Activated T-helper 1 cell treated with anti-CD3 and anti-CD28 coated beads, Interleukin-12 subunit alpha, Interleukin-12 subunit beta, Interleukin-2, Interleukin-4 antibody, amounts not matched to agents 30 ng/mL and 10 ng/mL and 1 ng/mL, durations not matched to agents 14 hours and 24 hours and 36 hours (primary cell): Measurements from ENCODE around the gene YWHAG. TPM values are rescaled to one million over a fixed set of nuclear protein-coding genes. Genes with fewer than 3 reads are reported as not detected.
"Not testable (repeated sequence)": the region's sequence is repeated elsewhere in the genome, so short reads cannot be mapped to it uniquely, and the experiment has no call there.

ENCODE experiments used
- DNase-seq: peaks from one replicate; pipeline ENCODE4 v3.0.0; 2021; ENCODE audit warnings: low spot score
- H3K27ac Mint-ChIP-seq: one replicate; pipeline ENCODE4 v1.8.0; 2021; ENCODE audit warnings: mild to moderate bottlenecking, mixed read lengths
- H3K27me3 Mint-ChIP-seq: one replicate; pipeline ENCODE4 v1.8.0; 2022; ENCODE audit warnings: mild to moderate bottlenecking, moderate library complexity, mixed read lengths; ENCODE audit not compliant: insufficient read depth
- H3K36me3 Mint-ChIP-seq: one replicate; pipeline ENCODE4 v1.8.0; 2021; ENCODE audit warnings: low read depth, mixed read lengths
- H3K4me1 Mint-ChIP-seq: one replicate; pipeline ENCODE4 v1.8.0; 2021; ENCODE audit warnings: low read depth, mixed read lengths
- H3K4me3 Mint-ChIP-seq: one replicate; pipeline ENCODE4 v1.8.0; 2021; ENCODE audit warnings: mild to moderate bottlenecking, moderate library complexity, mixed read lengths
- H3K9me3 Mint-ChIP-seq: one replicate; pipeline ENCODE4 v1.8.0; 2021; ENCODE audit warnings: mixed read lengths
- intact Hi-C: fragments of 100-400 bp; cut with micrococcal nuclease; formaldehyde crosslinking; loops from one replicate; pipeline ENCODE4 v1.15.1; 2024
- total RNA-seq: library from RNA; stranded (reverse); gene quantifications from 2 replicates; pipeline ENCODE4 v1.2.3, GENCODE V29; 2022

Gene YWHAG
- total RNA-seq, 1 donor from 2014 or later = 165 TPM

- Mint-ChIP-seq H3K4me3 (no peak overlapping the region), H3K4me1 (peaks cover 52% of the 10 kb centered on the region), H3K36me3 (peaks cover 33% of the 10 kb centered on the region), H3K27me3 (no peaks in the 10 kb centered on the region), H3K27ac (no peak overlapping the region), H3K9me3 (no peaks in the 10 kb centered on the region)
- no peak for DNase-seq
- intact Hi-C loops = no loop called here
Observed at GRCh38 chr7:76338298-76339084, 20.3 kb downstream of the YWHAG start.

- peaks cover 46% of the 10 kb centered on the region for H3K4me1 Mint-ChIP-seq
- H3K9me3 Mint-ChIP-seq = no peaks in the 10 kb centered on the region
- no peaks in the 10 kb centered on the region for H3K27me3 Mint-ChIP-seq
- intact Hi-C loops = no loop called here
- H3K27ac Mint-ChIP-seq = no peak overlapping the region
- H3K4me3 Mint-ChIP-seq = no peak overlapping the region
- no peak for DNase-seq
- H3K36me3 Mint-ChIP-seq = peaks cover 24% of the 10 kb centered on the region
Observed at GRCh38 chr7:76337147-76337546, 21.6 kb downstream of the YWHAG start.

- intact Hi-C loops = no loop called here
- no peak overlapping the region for H3K27ac Mint-ChIP-seq
- H3K4me3 Mint-ChIP-seq = no peak overlapping the region
- DNase-seq = no peak
- no peaks in the 10 kb centered on the region for H3K27me3 Mint-ChIP-seq
- H3K9me3 Mint-ChIP-seq = no peaks in the 10 kb centered on the region
- peaks cover 24% of the 10 kb centered on the region for H3K36me3 Mint-ChIP-seq
- H3K4me1 Mint-ChIP-seq = peaks cover 36% of the 10 kb centered on the region
Observed at GRCh38 chr7:76336094-76336493, 22.7 kb downstream of the YWHAG start.

GRCh38 chr7:76335417-76335816 lies 23.4 kb downstream of the YWHAG start:
- H3K4me1 Mint-ChIP-seq = peaks cover 32% of the 10 kb centered on the region
- DNase-seq, H3K4me3 Mint-ChIP-seq, H3K9me3 Mint-ChIP-seq, H3K27me3 Mint-ChIP-seq, H3K27ac Mint-ChIP-seq, intact Hi-C loops: not testable (repeated sequence)
- peaks cover 21% of the 10 kb centered on the region for H3K36me3 Mint-ChIP-seq

- Mint-ChIP-seq H3K4me3 (no peak overlapping the region), H3K4me1 (peaks cover 34% of the 10 kb centered on the region), H3K27me3 (no peaks in the 10 kb centered on the region), H3K36me3 (peaks cover 21% of the 10 kb centered on the region), H3K27ac (no peak overlapping the region), H3K9me3 (no peaks in the 10 kb centered on the region)
- no peak for DNase-seq
- intact Hi-C loops = no loop called here
Observed at GRCh38 chr7:76334320-76334967, 24.3 kb downstream of the YWHAG start.

- no peak for DNase-seq
- no peaks in the 10 kb centered on the region for H3K27me3 Mint-ChIP-seq
- no peaks in the 10 kb centered on the region for H3K9me3 Mint-ChIP-seq
- peak overlapping the region; percentile 2 for H3K27ac Mint-ChIP-seq
- H3K36me3 Mint-ChIP-seq = peaks cover 27% of the 10 kb centered on the region
- peaks cover 36% of the 10 kb centered on the region for H3K4me1 Mint-ChIP-seq
- intact Hi-C loops = no loop called here
- no peak overlapping the region for H3K4me3 Mint-ChIP-seq
Observed at GRCh38 chr7:76333511-76334101, 25.2 kb downstream of the YWHAG start.

- no peaks in the 10 kb centered on the region for H3K27me3 Mint-ChIP-seq
- no peak overlapping the region for H3K4me3 Mint-ChIP-seq
- H3K4me1 Mint-ChIP-seq = peaks cover 39% of the 10 kb centered on the region
- no peak overlapping the region for H3K27ac Mint-ChIP-seq
- DNase-seq = no peak
- peaks cover 27% of the 10 kb centered on the region for H3K36me3 Mint-ChIP-seq
- intact Hi-C loops = no loop called here
- no peaks in the 10 kb centered on the region for H3K9me3 Mint-ChIP-seq
Observed at GRCh38 chr7:76332078-76332477, 26.7 kb downstream of the YWHAG start.

- H3K4me1 Mint-ChIP-seq = peaks cover 42% of the 10 kb centered on the region
- H3K4me3 Mint-ChIP-seq = no peak overlapping the region
- intact Hi-C loops = no loop called here
- H3K27ac Mint-ChIP-seq = no peak overlapping the region
- H3K27me3 Mint-ChIP-seq = no peaks in the 10 kb centered on the region
- no peak for DNase-seq
- peaks cover 34% of the 10 kb centered on the region for H3K36me3 Mint-ChIP-seq
- no peaks in the 10 kb centered on the region for H3K9me3 Mint-ChIP-seq
Observed at GRCh38 chr7:76330673-76331072, 28.1 kb downstream of the YWHAG start.

GRCh38 chr7:76330261-76330660 lies 28.5 kb downstream of the YWHAG start:
- H3K27me3 Mint-ChIP-seq = no peaks in the 10 kb centered on the region

GRCh38 chr7:76329479-76329878 lies 29.3 kb downstream of the YWHAG start:
- no peak for DNase-seq
- no peak overlapping the region for H3K27ac Mint-ChIP-seq
- no peak overlapping the region for H3K4me3 Mint-ChIP-seq
- H3K27me3 Mint-ChIP-seq = no peaks in the 10 kb centered on the region
- H3K9me3 Mint-ChIP-seq = no peaks in the 10 kb centered on the region
- H3K4me1 Mint-ChIP-seq = peaks cover 42% of the 10 kb centered on the region
- intact Hi-C loops = no loop called here
- peaks cover 34% of the 10 kb centered on the region for H3K36me3 Mint-ChIP-seq

More at GRCh38 chr7:76330261-76330660, 28.5 kb downstream of the YWHAG start:
- Mint-ChIP-seq H3K36me3 (peaks cover 34% of the 10 kb centered on the region), H3K4me1 (peaks cover 42% of the 10 kb centered on the region), H3K9me3 (no peaks in the 10 kb centered on the region), H3K4me3 (no peak overlapping the region), H3K27ac (no peak overlapping the region)
- no peak for DNase-seq
- intact Hi-C loops = no loop called here

GRCh38 chr7:76328389-76328788 lies 30.4 kb downstream of the YWHAG start:
- no peaks in the 10 kb centered on the region for H3K27me3 Mint-ChIP-seq
- peaks cover 37% of the 10 kb centered on the region for H3K4me1 Mint-ChIP-seq
- no peak overlapping the region for H3K27ac Mint-ChIP-seq
- DNase-seq = no peak
- H3K9me3 Mint-ChIP-seq = no peaks in the 10 kb centered on the region
- no peak overlapping the region for H3K4me3 Mint-ChIP-seq
- peaks cover 37% of the 10 kb centered on the region for H3K36me3 Mint-ChIP-seq
- intact Hi-C loops = no loop called here

GRCh38 chr7:76327610-76328009 lies 31.2 kb downstream of the YWHAG start:
- Mint-ChIP-seq H3K27me3 (no peaks in the 10 kb centered on the region), H3K4me1 (peaks cover 34% of the 10 kb centered on the region), H3K9me3 (no peaks in the 10 kb centered on the region), H3K36me3 (peaks cover 41% of the 10 kb centered on the region), H3K27ac (no peak overlapping the region), H3K4me3 (no peak overlapping the region)
- no peak for DNase-seq
- intact Hi-C loops = no loop called here

- Mint-ChIP-seq H3K27me3 (no peaks in the 10 kb centered on the region), H3K36me3 (peaks cover 38% of the 10 kb centered on the region), H3K27ac (no peak overlapping the region), H3K4me3 (no peak overlapping the region), H3K4me1 (peaks cover 34% of the 10 kb centered on the region), H3K9me3 (no peaks in the 10 kb centered on the region)
- no peak for DNase-seq
- intact Hi-C loops = no loop called here
Observed at GRCh38 chr7:76326646-76327233, 32.1 kb downstream of the YWHAG start.
